Endothelial cell of umbilical vein (primary cell): Measurements from ENCODE around the gene FRRS1.

Source experiments
- EZH2 ChIP-seq: IDR thresholded peaks from 2 replicates; pipeline ENCODE4 v1.6.1; 2012; ENCODE audit warnings: borderline replicate concordance, low read depth, mild to moderate bottlenecking, moderate library complexity, low read length, inconsistent platforms; ENCODE audit not compliant: severe bottlenecking
- POLR2A ChIP-seq: IDR thresholded peaks from 2 replicates; pipeline ENCODE4 v1.6.1; 2012; ENCODE audit warnings: low read depth, mild to moderate bottlenecking, control low read depth, low read length
- POLR2AphosphoS5 ChIP-seq: IDR thresholded peaks from 2 replicates; pipeline ENCODE4 v1.6.1; 2012; ENCODE audit warnings: low read depth, mild to moderate bottlenecking, control low read depth, low read length, moderate library complexity; ENCODE audit not compliant: insufficient read depth
- TF ChIP-seq, protein P1 (sequence below), 2 donors: IDR thresholded peaks; 1 replicate in 1 of 2; 2 replicates in 1 of 2; pipeline ENCODE4 v1.5.1; 2011; ENCODE audit warnings: low read length in 2 of 2, mild to moderate bottlenecking in 2 of 2, moderate library complexity in 2 of 2, control low read depth in 1 of 2, inconsistent platforms in 1 of 2, low read depth in 1 of 2; ENCODE audit not compliant: insufficient read depth in 1 of 2; ENCODE audit errors: extremely low read depth in 1 of 2

GRCh38 chr1:99782920-99783319 lies 16.5 kb upstream of the FRRS1 start:
- TF ChIP-seq, protein P1, sequence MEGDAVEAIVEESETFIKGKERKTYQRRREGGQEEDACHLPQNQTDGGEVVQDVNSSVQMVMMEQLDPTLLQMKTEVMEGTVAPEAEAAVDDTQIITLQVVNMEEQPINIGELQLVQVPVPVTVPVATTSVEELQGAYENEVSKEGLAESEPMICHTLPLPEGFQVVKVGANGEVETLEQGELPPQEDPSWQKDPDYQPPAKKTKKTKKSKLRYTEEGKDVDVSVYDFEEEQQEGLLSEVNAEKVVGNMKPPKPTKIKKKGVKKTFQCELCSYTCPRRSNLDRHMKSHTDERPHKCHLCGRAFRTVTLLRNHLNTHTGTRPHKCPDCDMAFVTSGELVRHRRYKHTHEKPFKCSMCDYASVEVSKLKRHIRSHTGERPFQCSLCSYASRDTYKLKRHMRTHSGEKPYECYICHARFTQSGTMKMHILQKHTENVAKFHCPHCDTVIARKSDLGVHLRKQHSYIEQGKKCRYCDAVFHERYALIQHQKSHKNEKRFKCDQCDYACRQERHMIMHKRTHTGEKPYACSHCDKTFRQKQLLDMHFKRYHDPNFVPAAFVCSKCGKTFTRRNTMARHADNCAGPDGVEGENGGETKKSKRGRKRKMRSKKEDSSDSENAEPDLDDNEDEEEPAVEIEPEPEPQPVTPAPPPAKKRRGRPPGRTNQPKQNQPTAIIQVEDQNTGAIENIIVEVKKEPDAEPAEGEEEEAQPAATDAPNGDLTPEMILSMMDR (IDR thresholded peaks at IDR 0.05; ENCODE audit: extremely low read depth in 1 of 2, insufficient read depth in 1 of 2, low read depth in 1 of 2, low read length in 2 of 2): no peak
- TF ChIP-seq POLR2A (no peak), EZH2 (no peak), POLR2AphosphoS5 (no peak)
